Measurements from ENCODE around the gene GBX1. TPM values are rescaled to one million over a fixed set of nuclear protein-coding genes. Genes with fewer than 3 reads are reported as not detected.

The GBX1 gene
- polyA plus RNA-seq, 3 donors = 0.14 to 0.18 TPM; not detected in 1

- no peak for DNase-seq (ENCODE audit: low read depth in 3 of 3, low spot score in 2 of 3)
These were observed 66.6 kb downstream of the GBX1 start for GRCh38 chr7:151100921-151101320.

DNA sequence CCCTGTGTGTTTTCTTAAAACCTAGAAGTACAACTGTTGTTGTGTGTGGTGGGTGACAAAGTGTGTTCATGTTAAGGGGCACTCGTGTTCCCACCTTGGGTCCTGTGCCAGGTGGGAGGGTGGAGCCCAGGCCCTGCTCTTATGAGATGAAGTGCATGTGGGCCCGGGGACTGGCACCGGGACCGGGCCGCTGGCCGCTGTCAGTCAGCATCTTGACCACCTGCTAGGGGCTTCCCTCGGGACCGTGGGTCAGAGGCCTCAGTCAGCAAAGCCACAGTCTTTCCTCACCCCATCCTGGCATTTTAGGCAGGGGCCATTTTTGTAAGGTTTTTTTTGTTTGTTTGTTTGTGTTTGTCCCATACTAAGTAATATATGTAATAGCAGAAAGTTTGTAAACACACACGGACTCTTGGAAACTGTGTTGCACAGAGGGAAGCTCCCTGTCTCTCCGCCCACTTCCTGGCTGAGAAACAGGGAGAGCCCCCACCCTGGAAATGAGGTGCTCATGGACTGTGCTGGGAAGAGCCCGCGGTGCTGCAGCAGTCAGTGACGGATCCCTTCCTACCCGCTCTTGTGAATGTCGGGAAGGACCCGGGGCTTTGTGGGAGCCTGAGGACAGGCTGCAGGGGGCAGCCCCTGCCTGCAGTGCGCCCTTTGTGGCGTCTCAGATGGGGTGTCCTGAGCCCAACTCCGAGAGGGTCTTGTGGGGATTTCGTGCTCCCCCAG is 67.8 kb downstream of the GBX1 start:
- DNase-seq (ENCODE audit: low read depth in 3 of 3, low spot score in 2 of 3) = no peak

Other genes starting within 250 kb of the GBX1 start
- gene KCNH2, start 189.4 kb downstream of the GBX1 start, polyA plus RNA-seq (ENCODE audit: insufficient read length in 3 of 3) = 10 to 100 TPM; 13.2 to 14.6 (median 14.1) TPM
- gene NOS3, start 176.7 kb downstream of the GBX1 start, polyA plus RNA-seq (ENCODE audit: insufficient read length in 3 of 3) = 1 to 10 TPM; 6.8 to 7.6 (median 7.0) TPM
- 1 to 10 TPM in 2 of 3 donors, under 1 TPM in 1; 0.99 to 2.3 (median 2.2) TPM for gene ATG9B, start 143.2 kb downstream of the GBX1 start, polyA plus RNA-seq (ENCODE audit: insufficient read length in 3 of 3)
- gene ABCB8, start 139.2 kb downstream of the GBX1 start, polyA plus RNA-seq (ENCODE audit: insufficient read length in 3 of 3) = 10 to 100 TPM; 15.2 to 18.4 (median 15.5) TPM
- gene ASIC3, start 119.2 kb downstream of the GBX1 start, polyA plus RNA-seq (ENCODE audit: insufficient read length in 3 of 3) = 1 to 10 TPM; 1.1 to 2.4 (median 1.2) TPM
- gene CDK5, start 109.8 kb downstream of the GBX1 start, polyA plus RNA-seq (ENCODE audit: insufficient read length in 3 of 3) = 10 to 100 TPM; 15.1 to 19.3 (median 17.1) TPM
- 10 to 100 TPM; 70.5 to 87.7 (median 73.5) TPM for gene SLC4A2, start 108.1 kb downstream of the GBX1 start, polyA plus RNA-seq (ENCODE audit: insufficient read length in 3 of 3)
- gene FASTK, start 86.9 kb downstream of the GBX1 start, polyA plus RNA-seq (ENCODE audit: insufficient read length in 3 of 3) = 10 to 100 TPM; 44.2 to 50.8 (median 44.9) TPM
- 10 to 100 TPM; 21.1 to 26.4 (median 21.4) TPM for gene TMUB1, start 84.2 kb downstream of the GBX1 start, polyA plus RNA-seq (ENCODE audit: insufficient read length in 3 of 3)
- 10 to 100 TPM; 54.3 to 61.2 (median 60.2) TPM for gene AGAP3, start 81.2 kb downstream of the GBX1 start, polyA plus RNA-seq (ENCODE audit: insufficient read length in 3 of 3)
- not detected for gene ASB10, start 19.6 kb upstream of the GBX1 start, polyA plus RNA-seq (ENCODE audit: insufficient read length in 3 of 3)
- not detected for gene H2BK1, start 42.8 kb upstream of the GBX1 start, polyA plus RNA-seq (ENCODE audit: insufficient read length in 3 of 3)
- 10 to 100 TPM; 23.3 to 24.8 (median 24.3) TPM for gene ABCF2, start 59.5 kb upstream of the GBX1 start, polyA plus RNA-seq (ENCODE audit: insufficient read length in 3 of 3)
- 10 to 100 TPM; 20.4 to 22.6 (median 21.4) TPM for gene CHPF2, start 64.8 kb upstream of the GBX1 start, polyA plus RNA-seq (ENCODE audit: insufficient read length in 3 of 3)
- 10 to 100 TPM; 52.6 to 58.6 (median 54.5) TPM for gene SMARCD3, start 81.0 kb upstream of the GBX1 start, polyA plus RNA-seq (ENCODE audit: insufficient read length in 3 of 3)
- 10 to 100 TPM; 80.3 to 97.9 (median 86.6) TPM for gene NUB1, start 174.1 kb upstream of the GBX1 start, polyA plus RNA-seq (ENCODE audit: insufficient read length in 3 of 3)
- gene WDR86, start 242.3 kb upstream of the GBX1 start, polyA plus RNA-seq (ENCODE audit: insufficient read length in 3 of 3) = 10 to 100 TPM; 20.4 to 23.6 (median 21.1) TPM